ENCODE measurements around the gene TMEM272. TPM values are rescaled to one million over a fixed set of nuclear protein-coding genes. Genes with fewer than 3 reads are reported as not detected.

The TMEM272 gene
- total RNA-seq, 1 experiment from 2014 or later: 0.17 TPM

GRCh38 chr13:51770160-51770559, 74.8 kb downstream of the TMEM272 start:
- Histone ChIP-seq H3K9ac (ENCODE audit: low read length) (no peak overlapping the region), H3K79me2 (ENCODE audit: insufficient read depth, low read length) (no peaks in the 10 kb centered on the region), H3K4me3 (replicated peaks in 1 of 2; ENCODE audit: low read depth in 1 of 2, low read length in 2 of 2) (no peak overlapping the region), H2AFZ (ENCODE audit: low read depth, low read length, poor library complexity, severe bottlenecking) (no peak overlapping the region), H3K9me3 (ENCODE audit: control insufficient read depth in 1 of 2, insufficient read depth in 1 of 2, low read depth in 1 of 2, low read length in 2 of 2) (no peaks in the 10 kb centered on the region), H3K27me3 (ENCODE audit: insufficient read depth, low read length) (no peaks in the 10 kb centered on the region), H3K4me1 (ENCODE audit: control insufficient read depth in 1 of 2, insufficient read depth in 2 of 2, low read length in 2 of 2) (no peaks in the 10 kb centered on the region), H4K20me1 (ENCODE audit: insufficient read depth) (no peaks in the 10 kb centered on the region), H3K9me2 (ENCODE audit: insufficient read depth) (no peaks in the 10 kb centered on the region), H3K4me2 (ENCODE audit: low read length) (no peak overlapping the region), H3K27ac (ENCODE audit: low read depth, low read length) (no peak overlapping the region), H3K36me3 (ENCODE audit: control insufficient read depth in 1 of 2, insufficient read depth in 2 of 2, low read length in 2 of 2) (no peaks in the 10 kb centered on the region)
- DNase-seq (ENCODE audit: low read depth, low spot score): no peak
- intact Hi-C loops (cut with micrococcal nuclease): no loop called here
- ChIA-PET RAD21 (ENCODE audit: low non-redundant PET in 1 of 2, low total read pairs in 2 of 2, uncharacterized antibody in 2 of 2, unreplicated experiment in 2 of 2) (no interaction called here), POLR2A (no interaction called here), CTCF (no interaction called here)
- no TSS peak for BruUV-seq (replicated peaks)
- TF ChIP-seq YY1 (IDR thresholded peaks at IDR 0.05; ENCODE audit: extremely low read depth, insufficient replicate concordance, low read depth, low read length): no peak
- TF ChIP-seq RAD21 (IDR thresholded peaks at IDR 0.05; ENCODE audit: low read depth): no peak
- no peak for TF ChIP-seq POLR2AphosphoS5 (IDR thresholded peaks at IDR 0.05; ENCODE audit: low read depth, low read length)
- no peak for TF ChIP-seq ELF1 (IDR thresholded peaks at IDR 0.05; ENCODE audit: borderline replicate concordance, low read depth)
- no peak for TF ChIP-seq JUND (IDR thresholded peaks at IDR 0.05)
- TF ChIP-seq ATF3 (IDR thresholded peaks at IDR 0.05): no peak
- TF ChIP-seq ZBTB33 (IDR thresholded peaks at IDR 0.05; ENCODE audit: extremely low read depth, insufficient replicate concordance, low read length): no peak
- TF ChIP-seq REST (IDR thresholded peaks at IDR 0.05; ENCODE audit: low read depth): no peak
- TF ChIP-seq SRF (IDR thresholded peaks at IDR 0.05; ENCODE audit: low read depth): no peak
- no peak for TF ChIP-seq CEBPB (IDR thresholded peaks at IDR 0.05; ENCODE audit: low read depth)
- TF ChIP-seq EZH2phosphoT487 (IDR thresholded peaks at IDR 0.05; ENCODE audit: borderline replicate concordance): no peak
- TF ChIP-seq MAX (IDR thresholded peaks at IDR 0.05): no peak
- TF ChIP-seq ZNF274 (IDR thresholded peaks at IDR 0.05; ENCODE audit: low read depth, low read length): no peak
- no peak for TF ChIP-seq FOSL1 (IDR thresholded peaks at IDR 0.05; ENCODE audit: low read depth)
- TF ChIP-seq POLR2A (IDR thresholded peaks at IDR 0.05; ENCODE audit: borderline replicate concordance, extremely low read depth, insufficient read depth, insufficient read length): no peak
- TF ChIP-seq CBX3 (IDR thresholded peaks at IDR 0.05; ENCODE audit: low read depth): no peak
- no peak for TF ChIP-seq ZFX (IDR thresholded peaks at IDR 0.05)
- no peak for TF ChIP-seq SP1 (IDR thresholded peaks at IDR 0.05; ENCODE audit: low read depth)
- TF ChIP-seq EGR1 (IDR thresholded peaks at IDR 0.05; ENCODE audit: low read depth): no peak
- TF ChIP-seq TCF7L2 (IDR thresholded peaks at IDR 0.05; ENCODE audit: borderline replicate concordance, extremely low read depth, insufficient read depth, insufficient read length): no peak
- no peak for ATAC-seq
